OCI-LY7 (cell line): ENCODE measurements around the gene UGP2. TPM values are rescaled to one million over a fixed set of nuclear protein-coding genes. Genes with fewer than 3 reads are reported as not detected.

Experiments used
- BruUV-seq: library from RNA; stranded (reverse); fragments of 400-500 nt; replicated peaks from 2 replicates; lab custom pipeline; 2021; lab: Mats Ljungman, UMichigan
- CTCF ChIA-PET: fragments of 300-600 bp; sonication (Branson Sonifier 250); formaldehyde crosslinking; loops from one replicate; lab custom pipeline; 2022; ENCODE audit warnings: antibody characterized with exemption; ENCODE audit not compliant: unreplicated experiment; lab: Charles Lee
- POLR2A ChIA-PET: fragments of 300-600 bp; sonication (Branson Sonifier 250); formaldehyde crosslinking; loops from one replicate; lab custom pipeline; 2022; ENCODE audit warnings: antibody characterized with exemption; lab: Charles Lee
- DNase-seq: peaks from one replicate; pipeline ENCODE4 v3.0.0-alpha.2; 2015; ENCODE audit warnings: low spot score
- H2AFZ ChIP-seq: fragments of 200-600 bp; sonication (generic), shearing (Covaris generic); 2 replicates; pipeline ENCODE4 v1.6.1; 2014; ENCODE audit warnings: mild to moderate bottlenecking, antibody characterized with exemption, low read length, moderate library complexity
- H3K27ac ChIP-seq: fragments of 200-600 bp; sonication (generic); 2 replicates; pipeline ENCODE4 v1.5.1; 2014; ENCODE audit warnings: mixed run types, low read depth, mild to moderate bottlenecking, moderate library complexity, low read length, inconsistent platforms; ENCODE audit not compliant: poor library complexity, severe bottlenecking
- H3K36me3 ChIP-seq: fragments of 200-600 bp; sonication (generic); 2 replicates; pipeline ENCODE4 v1.6.1; 2014; ENCODE audit warnings: mild to moderate bottlenecking, antibody characterized with exemption, low read length, moderate library complexity, mixed read lengths; ENCODE audit not compliant: insufficient read depth
- H3K4me1 ChIP-seq: fragments of 200-600 bp; sonication (generic); 2 replicates; pipeline ENCODE4 v1.5.1; 2014; ENCODE audit warnings: mild to moderate bottlenecking, low read length; ENCODE audit not compliant: insufficient read depth, poor library complexity, severe bottlenecking
- H3K4me2 ChIP-seq: fragments of 200-600 bp; sonication (generic); 2 replicates; pipeline ENCODE4 v1.6.1; 2014; ENCODE audit warnings: mild to moderate bottlenecking, low read length
- H3K4me3 ChIP-seq: fragments of 200-600 bp; sonication (generic); 2 replicates; pipeline ENCODE4 v1.5.1; 2014; ENCODE audit warnings: mild to moderate bottlenecking, low read depth, low read length; ENCODE audit not compliant: poor library complexity, severe bottlenecking
- H3K79me2 ChIP-seq: fragments of 200-600 bp; sonication (generic); 2 replicates; pipeline ENCODE4 v1.6.1; 2016; ENCODE audit warnings: low read depth, mild to moderate bottlenecking, low read length, moderate library complexity, mixed read lengths; ENCODE audit not compliant: insufficient read depth
- H3K9me2 ChIP-seq: fragments of 200-600 bp; sonication (generic); 2 replicates; pipeline ENCODE4 v1.6.1; 2016; ENCODE audit warnings: mild to moderate bottlenecking, low read length, mixed read lengths; ENCODE audit not compliant: insufficient read depth
- H3K9me3 ChIP-seq: fragments of 200-600 bp; sonication (generic); 2 replicates; pipeline ENCODE4 v1.6.1; 2014; ENCODE audit warnings: mild to moderate bottlenecking, mixed run types, low read length, mixed read lengths
- H4K20me1 ChIP-seq: fragments of 200-600 bp; sonication (generic); 2 replicates; pipeline ENCODE4 v1.6.1; 2014; ENCODE audit warnings: mild to moderate bottlenecking, antibody characterized with exemption, low read length, moderate library complexity, mixed read lengths; ENCODE audit not compliant: insufficient read depth
- CTCF ChIP-seq: fragments of 200-600 bp; sonication (generic); conservative IDR thresholded peaks from 2 replicates; pipeline ENCODE4 v1.5.1; 2014; ENCODE audit warnings: mild to moderate bottlenecking, antibody characterized with exemption, low read length, moderate library complexity, mixed read lengths
- EZH2phosphoT487 ChIP-seq: fragments of 200-600 bp; sonication (generic); IDR thresholded peaks from 2 replicates; pipeline ENCODE4 v1.6.1; 2018; ENCODE audit warnings: low read depth, borderline replicate concordance, mild to moderate bottlenecking, mixed run types, antibody characterized with exemption, low read length, moderate library complexity, mixed read lengths
- intact Hi-C: fragments of 100-400 bp; cut with micrococcal nuclease; formaldehyde crosslinking; loops from one replicate; pipeline ENCODE4 v1.10.0; 2022; ENCODE audit not compliant: unreplicated experiment
- total RNA-seq, 2 experiments: library from RNA; depleted of rRNA in 1 of 2; stranded (reverse); fragments of >200 nt in 1 of 2; shearing (Covaris generic) in 1 of 2; gene quantifications; 2 replicates each; pipeline ENCODE4 v1.2.3, GENCODE V29; 2014 to 2022

UGP2 gene
- total RNA-seq, 2 experiments from 2014 or later: 53.7 to 71.4 TPM

DNA sequence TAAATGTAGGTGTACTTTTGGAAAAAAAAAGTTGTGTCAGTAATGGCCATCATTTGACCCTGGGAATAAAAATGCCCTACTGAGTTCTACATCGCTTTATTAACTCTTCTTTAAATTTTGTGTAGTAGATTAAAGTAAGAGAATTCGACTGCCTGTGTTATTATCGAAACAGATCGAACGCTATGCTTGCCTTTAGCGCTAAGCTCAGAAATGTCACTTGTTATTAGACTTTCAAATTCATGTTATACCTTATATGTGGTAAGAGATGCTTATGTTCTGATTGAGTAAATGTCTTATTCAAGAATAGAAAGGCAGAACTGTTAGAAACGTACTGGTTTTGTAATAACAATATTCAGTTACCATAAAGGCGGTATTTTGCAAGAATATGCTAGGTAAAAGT lies 1.4 kb downstream of the UGP2 start:
- Histone ChIP-seq H3K36me3 (peaks cover 41% of the 10 kb centered on the region), H3K79me2 (peaks cover 63% of the 10 kb centered on the region), H3K9me2 (no peaks in the 10 kb centered on the region), H2AFZ (no peak overlapping the region), H3K4me1 (peaks cover 46% of the 10 kb centered on the region), H3K27ac (no peak overlapping the region), H3K4me3 (peak overlapping the region; percentile 79), H3K4me2 (peak overlapping the region; percentile 92), H4K20me1 (peaks cover 28% of the 10 kb centered on the region), H3K9me3 (no peaks in the 10 kb centered on the region)
- intact Hi-C loops: loop anchor here (5.0 kb wide), 1 partner anchor 256 kb away; the partner anchor contains the start of genes MDH1 and WDPCP
- no TSS peak for BruUV-seq
- no peak for DNase-seq
- ChIA-PET POLR2A (interaction anchor here (0.8 to 3.5 kb wide), 8 partner anchors 10 to 644 kb away, joined by 3 to 21 read pairs (median 4); no protein-coding TSS in a partner anchor), CTCF (no interaction called here)
- no peak for TF ChIP-seq CTCF
- TF ChIP-seq EZH2phosphoT487: no peak

- Histone ChIP-seq H2AFZ (no peak overlapping the region), H3K4me2 (peak overlapping the region; percentile 92), H3K4me1 (peaks cover 39% of the 10 kb centered on the region), H3K79me2 (peaks cover 70% of the 10 kb centered on the region), H4K20me1 (peaks cover 28% of the 10 kb centered on the region), H3K36me3 (peaks cover 42% of the 10 kb centered on the region), H3K4me3 (peak overlapping the region; percentile 79), H3K27ac (no peak overlapping the region), H3K9me2 (no peaks in the 10 kb centered on the region), H3K9me3 (no peaks in the 10 kb centered on the region)
- ChIA-PET POLR2A (interaction anchor here (0.6 to 3.3 kb wide), 5 partner anchors 14 to 41 kb away, joined by 3 to 22 read pairs (median 7); no protein-coding TSS in a partner anchor), CTCF (no interaction called here)
- intact Hi-C loops: loop anchor here (5.0 kb wide), 1 partner anchor 256 kb away; the partner anchor contains the start of genes MDH1 and WDPCP
- no peak for TF ChIP-seq EZH2phosphoT487
- TF ChIP-seq CTCF: no peak
- DNase-seq: no peak
- BruUV-seq: no TSS peak
Observed at GRCh38 chr2:63843791-63844190, 2.1 kb downstream of the UGP2 start.

GRCh38 chr2:63844616-63845015 lies 2.9 kb downstream of the UGP2 start:
- POLR2A ChIA-PET: interaction anchor here (0.6 to 3.3 kb wide), 5 partner anchors 12 to 42 kb away, joined by 3 to 22 read pairs (median 7); no protein-coding TSS in a partner anchor
- H4K20me1 ChIP-seq: peaks cover 34% of the 10 kb centered on the region
- peak overlapping the region; percentile 92 for H3K4me2 ChIP-seq
- no TSS peak for BruUV-seq
- H3K9me3 ChIP-seq: no peaks in the 10 kb centered on the region
- H3K79me2 ChIP-seq: peaks cover 78% of the 10 kb centered on the region
- TF ChIP-seq EZH2phosphoT487 (no peak), CTCF (no peak)
- H3K27ac ChIP-seq: no peak overlapping the region
- H3K36me3 ChIP-seq: peaks cover 48% of the 10 kb centered on the region
- peaks cover 31% of the 10 kb centered on the region for H3K4me1 ChIP-seq
- intact Hi-C loops: loop anchor here (5.0 kb wide), 1 partner anchor 257 kb away; the partner anchor contains the start of genes MDH1 and WDPCP
- CTCF ChIA-PET: no interaction called here
- DNase-seq: no peak
- no peak overlapping the region for H3K4me3 ChIP-seq
- no peak overlapping the region for H2AFZ ChIP-seq
- H3K9me2 ChIP-seq: no peaks in the 10 kb centered on the region
